HG03139 (cell line): Measurements from ENCODE around the gene FOXD4L3.
"Not testable (repeated sequence)": the region's sequence is repeated elsewhere in the genome, so short reads cannot be mapped to it uniquely, and the experiment has no call there.

Experiments
- ATAC-seq: cut with Tn5 transposase; IDR thresholded peaks from one replicate; pipeline ENCODE4 v1.9.1; 2021; ENCODE audit not compliant: unreplicated experiment

The FOXD4L3 gene

GRCh38 chr9:68343992-68344391 is 41.3 kb downstream of the FOXD4L3 start:
- not testable (repeated sequence) for ATAC-seq

DNA sequence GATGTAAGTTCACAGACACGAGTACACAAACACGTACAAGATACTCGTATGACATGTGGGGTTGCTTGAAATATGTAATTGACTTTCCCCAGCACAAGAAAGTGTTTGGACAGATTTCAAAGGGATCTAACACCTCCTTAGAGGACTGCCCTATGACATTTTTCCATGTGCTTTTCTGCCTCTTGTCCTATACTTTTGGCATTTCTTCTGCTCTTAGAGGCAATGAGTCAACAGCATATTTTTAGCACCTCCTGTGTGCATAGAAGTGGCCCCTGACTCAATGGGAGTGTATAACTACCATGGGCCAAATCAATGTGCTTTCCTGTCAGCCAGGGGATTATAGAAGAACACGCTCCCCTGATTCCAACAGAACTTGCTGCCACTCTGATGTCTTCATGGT is 49.0 kb downstream of the FOXD4L3 start:
- ATAC-seq: not testable (repeated sequence)
